IMR-90 (cell line): ENCODE data around the gene CHI3L1.

Experiments used
- BHLHE40 ChIP-seq: fragments of 150-350 bp; IDR thresholded peaks from 2 replicates; pipeline ENCODE4 v1.6.1; 2016; ENCODE audit warnings: mild to moderate bottlenecking, low read depth, low read length
- CEBPB ChIP-seq: IDR thresholded peaks from 2 replicates; pipeline ENCODE4 v1.6.1; 2012; ENCODE audit warnings: low read depth, low read length, improper control_type of control experiment
- CTCF ChIP-seq: conservative IDR thresholded peaks from 2 replicates; pipeline ENCODE4 v1.5.1; 2012; ENCODE audit warnings: mild to moderate bottlenecking, low read depth, low read length, improper control_type of control experiment
- ELK1 ChIP-seq: fragments of 150-350 bp; IDR thresholded peaks from 2 replicates; pipeline ENCODE4 v1.6.1; 2016; ENCODE audit warnings: low read depth, mild to moderate bottlenecking, low read length, moderate library complexity, borderline replicate concordance
- MAFK ChIP-seq: IDR thresholded peaks from 2 replicates; pipeline ENCODE4 v1.6.1; 2012; ENCODE audit warnings: low read depth, low read length, improper control_type of control experiment
- MXI1 ChIP-seq: IDR thresholded peaks from 2 replicates; pipeline ENCODE4 v1.6.1; 2012; ENCODE audit warnings: low read depth, mild to moderate bottlenecking, low read length, moderate library complexity, borderline replicate concordance
- NFE2L2 ChIP-seq: fragments of 150-350 bp; IDR thresholded peaks from 2 replicates; pipeline ENCODE4 v1.6.1; 2016; ENCODE audit warnings: low read depth, mild to moderate bottlenecking, low read length
- POLR2A ChIP-seq: IDR thresholded peaks from 2 replicates; pipeline ENCODE4 v1.6.1; 2012; ENCODE audit warnings: mild to moderate bottlenecking, low read depth, low read length
- RAD21 ChIP-seq: IDR thresholded peaks from 2 replicates; pipeline ENCODE4 v1.6.1; 2012; ENCODE audit warnings: low read length, improper control_type of control experiment
- SMC3 ChIP-seq: fragments of 150-350 bp; IDR thresholded peaks from 2 replicates; pipeline ENCODE4 v1.6.1; 2016; ENCODE audit warnings: low read depth, mild to moderate bottlenecking, antibody characterized with exemption, low read length, moderate library complexity

DNA sequence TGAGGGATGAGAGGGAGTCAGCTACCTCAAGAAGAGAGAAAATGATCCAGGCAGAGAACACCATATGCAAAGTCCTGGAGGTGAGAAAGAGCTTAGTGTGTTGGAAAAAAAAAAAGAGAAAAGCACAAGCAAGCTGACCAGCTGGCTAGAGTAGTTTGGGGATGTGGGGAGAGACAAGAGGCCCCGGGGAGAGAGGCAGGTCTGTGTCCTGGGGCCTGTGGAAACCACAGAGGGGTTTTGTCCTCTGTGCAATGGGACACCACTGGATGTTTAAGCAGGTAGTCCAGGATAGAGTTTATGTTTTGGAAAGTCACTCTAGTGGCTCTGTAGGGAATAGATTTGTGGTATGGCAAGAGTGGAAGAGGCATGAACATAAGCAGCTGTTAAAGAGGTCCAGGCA lies 14.4 kb upstream of the CHI3L1 start:
- no peak for TF ChIP-seq CTCF
- no peak for TF ChIP-seq MAFK
- TF ChIP-seq SMC3, result no peak
- no peak for TF ChIP-seq BHLHE40
- TF ChIP-seq NFE2L2, result no peak
- no peak for TF ChIP-seq ELK1
- no peak for TF ChIP-seq RAD21
- no peak for TF ChIP-seq POLR2A
- TF ChIP-seq MXI1, result no peak
- TF ChIP-seq CEBPB, result no peak
